Hepatic stellate cell (primary cell): ENCODE results near the gene CORO7.

Experiments used
- DNase-seq: peaks from one replicate; pipeline ENCODE4 v3.0.0; 2011; ENCODE audit warnings: low spot score

CORO7 gene

DNA sequence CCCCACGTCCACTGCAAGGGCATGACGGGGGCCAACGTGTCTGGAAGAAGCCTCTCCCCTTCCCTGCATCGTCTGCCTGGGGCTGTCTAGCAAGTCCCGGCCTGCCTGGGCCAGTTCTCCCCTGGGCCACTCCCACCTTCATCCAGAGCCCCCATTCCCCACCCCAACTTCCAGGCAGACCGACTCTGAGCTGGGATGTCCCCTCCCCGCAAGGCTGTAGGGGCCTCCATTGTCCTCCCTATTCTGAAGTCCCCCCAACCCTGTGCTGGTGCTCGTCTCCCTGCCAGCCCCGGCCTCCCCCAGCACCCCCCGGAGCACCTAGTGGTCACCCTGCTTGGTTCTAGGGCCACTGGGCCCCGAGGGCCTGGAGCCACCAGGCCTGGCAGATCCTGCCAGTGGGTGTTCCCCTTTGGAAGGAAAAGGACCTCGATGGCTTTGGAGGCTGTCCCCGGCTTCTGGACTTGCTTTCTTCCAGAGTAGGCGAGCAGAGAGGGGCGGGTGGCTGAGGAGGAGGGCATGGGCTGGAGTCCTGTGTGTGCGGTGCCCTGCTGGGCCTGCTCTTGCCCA is 95.7 kb downstream of the CORO7 start:
- DNase-seq: no peak

DNA sequence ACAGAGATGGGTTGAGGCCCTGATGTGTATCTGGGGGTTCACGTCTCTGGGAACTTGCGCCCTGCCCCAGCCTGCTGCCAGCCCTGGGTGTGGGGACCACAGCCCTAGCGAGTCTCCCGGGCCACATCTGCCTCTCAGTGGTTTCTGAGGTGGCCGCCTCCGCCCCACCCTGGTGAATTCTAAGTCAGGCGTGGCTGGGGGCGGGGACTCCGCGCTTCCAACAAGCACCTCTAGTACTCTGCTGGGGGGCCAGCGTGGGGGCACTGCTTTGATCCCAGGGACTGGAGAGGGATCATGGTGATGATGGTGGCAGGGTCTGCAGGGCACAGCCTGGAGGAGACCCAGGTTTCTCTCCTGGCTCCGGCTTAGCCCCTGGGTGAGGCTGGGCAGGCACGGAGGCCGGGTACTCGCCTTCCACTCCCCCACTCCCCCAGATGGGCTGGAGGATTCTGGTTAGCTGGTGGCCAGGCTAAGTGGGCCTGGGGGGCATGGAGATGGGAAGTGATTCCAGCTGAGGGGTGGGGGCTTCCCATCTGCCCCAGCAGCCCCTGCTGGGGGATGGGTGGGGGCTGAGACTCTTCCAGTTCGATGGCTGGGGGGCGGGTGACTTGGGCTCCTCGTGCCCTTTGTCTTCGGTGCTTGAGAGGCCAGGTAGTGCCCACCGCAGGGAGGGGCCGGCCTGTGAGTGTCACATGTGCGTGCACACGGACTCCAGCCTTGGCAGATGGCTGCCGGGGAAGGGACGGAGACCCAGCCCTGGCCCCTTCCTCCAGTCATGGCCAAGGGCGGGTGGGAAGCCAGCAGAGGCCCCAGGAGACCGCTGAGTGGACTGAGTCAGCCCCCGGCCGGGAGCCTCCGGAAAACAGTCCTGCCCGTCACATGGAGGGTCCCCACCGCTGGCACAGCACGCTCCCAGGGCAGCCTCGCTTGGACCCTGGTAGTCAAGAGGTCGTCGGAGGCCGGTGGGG is 96.7 kb downstream of the CORO7 start:
- no peak for DNase-seq

DNA sequence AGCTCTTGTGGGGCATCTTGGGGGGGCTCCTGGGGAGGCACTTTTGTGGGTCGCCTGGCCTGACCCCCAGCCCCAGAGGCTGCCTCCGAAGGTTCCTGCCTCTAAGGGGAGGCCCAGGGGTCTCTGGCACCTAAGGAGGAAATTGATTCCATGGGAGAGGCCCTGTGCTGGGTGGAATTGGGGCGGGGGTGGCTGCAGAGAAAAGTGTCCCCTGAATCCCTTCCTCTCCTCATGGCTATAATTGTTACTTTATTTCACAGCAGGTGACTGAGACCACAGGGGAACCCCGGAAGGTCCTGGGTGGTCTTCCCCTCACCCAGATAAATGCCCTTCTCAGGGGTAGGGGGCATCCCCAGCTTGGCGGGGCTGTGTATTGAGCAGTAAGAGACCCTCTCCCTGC is 97.4 kb downstream of the CORO7 start:
- no peak for DNase-seq

DNA sequence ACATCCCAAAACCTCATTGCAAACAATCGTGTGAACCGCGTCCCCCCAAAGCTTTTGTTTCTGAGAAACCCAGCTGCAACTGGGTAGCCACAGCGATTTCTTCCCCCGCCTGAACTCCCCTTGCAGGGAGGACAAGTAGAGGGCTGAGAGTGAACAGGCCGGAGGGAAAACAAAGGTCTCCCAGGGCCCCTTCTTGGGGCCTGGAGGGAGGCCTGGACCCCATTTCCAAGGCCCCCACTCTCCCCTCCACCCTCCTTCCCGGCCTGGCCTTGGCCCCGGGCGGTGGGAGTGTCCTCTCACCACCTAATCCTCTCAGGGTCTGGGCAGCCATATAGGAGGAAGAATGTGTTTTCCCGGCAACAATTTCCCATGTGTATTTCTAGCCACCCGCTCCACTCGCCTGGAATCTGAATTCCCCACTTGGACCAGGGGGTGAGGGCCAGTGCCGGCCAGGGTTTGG is 97.9 kb downstream of the CORO7 start:
- DNase-seq: no peak

DNA sequence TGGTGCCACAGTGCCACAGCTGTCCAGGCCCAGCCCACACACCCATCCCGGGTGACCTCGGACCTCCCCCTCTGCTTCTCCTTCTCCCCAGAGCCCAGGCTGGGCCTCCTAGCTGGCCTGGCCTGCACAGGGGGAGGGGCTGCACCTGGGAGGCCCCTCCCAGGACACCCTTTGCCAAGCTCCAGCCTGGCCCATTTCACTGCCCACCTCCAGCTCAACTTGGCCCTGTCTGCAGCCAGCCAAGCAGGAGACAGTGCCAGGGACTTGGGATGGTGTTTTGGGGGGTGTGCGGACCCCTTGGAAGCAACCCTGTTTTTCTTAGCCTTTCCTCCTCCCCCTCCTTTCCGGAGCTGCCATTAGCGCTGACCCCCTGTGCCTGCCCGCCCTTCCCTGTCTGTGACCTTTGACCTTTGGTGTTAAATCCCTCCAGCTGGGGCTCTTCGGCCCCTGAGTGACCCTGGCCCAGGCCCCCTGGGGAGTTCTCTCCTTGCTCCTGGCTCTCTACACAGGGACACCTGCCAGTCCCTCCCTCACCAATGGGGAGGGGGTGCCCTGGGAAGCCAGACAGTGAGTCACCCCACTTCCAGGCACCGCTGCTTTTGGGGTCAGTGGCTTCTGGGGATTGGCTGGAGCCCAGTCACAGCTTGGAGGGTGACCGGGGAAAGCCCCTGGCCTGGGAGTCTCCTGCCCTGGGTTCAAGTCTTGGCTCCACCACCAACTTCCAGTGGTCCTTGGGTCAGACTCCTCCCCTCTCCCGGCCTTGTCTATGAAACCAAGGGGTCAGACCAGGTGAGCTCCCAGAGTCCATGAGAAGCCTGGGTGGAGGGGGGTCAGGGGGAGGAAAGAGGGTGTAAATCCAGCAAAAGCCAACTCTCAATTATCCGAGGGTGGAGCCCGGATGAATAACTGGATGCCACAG is 98.6 kb downstream of the CORO7 start:
- DNase-seq: no peak

DNA sequence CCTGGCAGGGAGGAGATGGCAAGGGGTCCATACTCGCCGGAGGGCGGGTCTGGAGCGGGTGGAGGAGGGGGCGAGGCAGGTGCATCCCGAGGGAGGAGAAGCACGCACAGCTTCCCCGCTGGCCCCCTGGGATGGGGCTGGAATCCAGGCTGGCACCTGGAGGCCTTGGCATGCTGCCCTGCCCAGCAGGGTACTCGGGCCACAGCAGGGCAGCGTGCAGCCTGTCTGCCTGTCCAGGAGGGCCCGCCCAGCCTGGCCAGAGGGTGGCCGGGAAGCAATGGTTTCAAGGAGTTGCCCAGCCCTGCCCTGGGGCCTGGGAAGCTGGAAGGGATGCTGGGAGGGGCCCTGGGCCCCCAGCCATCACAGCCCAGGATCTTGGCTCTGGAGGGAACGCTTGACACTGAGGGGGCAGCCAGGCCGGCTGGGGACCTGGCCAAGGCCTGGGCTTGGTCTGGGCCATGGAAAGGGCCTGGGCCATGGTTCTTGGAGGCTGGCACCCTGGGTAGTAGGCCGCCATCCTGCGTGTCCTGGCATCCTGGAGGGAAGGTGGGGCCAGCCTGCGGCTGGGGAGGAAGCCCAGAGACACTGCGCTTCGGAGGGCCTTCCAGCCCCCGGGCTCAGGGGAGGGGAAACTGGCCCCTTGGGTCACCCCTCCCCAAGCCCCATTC is 99.4 kb downstream of the CORO7 start:
- DNase-seq: no peak

DNA sequence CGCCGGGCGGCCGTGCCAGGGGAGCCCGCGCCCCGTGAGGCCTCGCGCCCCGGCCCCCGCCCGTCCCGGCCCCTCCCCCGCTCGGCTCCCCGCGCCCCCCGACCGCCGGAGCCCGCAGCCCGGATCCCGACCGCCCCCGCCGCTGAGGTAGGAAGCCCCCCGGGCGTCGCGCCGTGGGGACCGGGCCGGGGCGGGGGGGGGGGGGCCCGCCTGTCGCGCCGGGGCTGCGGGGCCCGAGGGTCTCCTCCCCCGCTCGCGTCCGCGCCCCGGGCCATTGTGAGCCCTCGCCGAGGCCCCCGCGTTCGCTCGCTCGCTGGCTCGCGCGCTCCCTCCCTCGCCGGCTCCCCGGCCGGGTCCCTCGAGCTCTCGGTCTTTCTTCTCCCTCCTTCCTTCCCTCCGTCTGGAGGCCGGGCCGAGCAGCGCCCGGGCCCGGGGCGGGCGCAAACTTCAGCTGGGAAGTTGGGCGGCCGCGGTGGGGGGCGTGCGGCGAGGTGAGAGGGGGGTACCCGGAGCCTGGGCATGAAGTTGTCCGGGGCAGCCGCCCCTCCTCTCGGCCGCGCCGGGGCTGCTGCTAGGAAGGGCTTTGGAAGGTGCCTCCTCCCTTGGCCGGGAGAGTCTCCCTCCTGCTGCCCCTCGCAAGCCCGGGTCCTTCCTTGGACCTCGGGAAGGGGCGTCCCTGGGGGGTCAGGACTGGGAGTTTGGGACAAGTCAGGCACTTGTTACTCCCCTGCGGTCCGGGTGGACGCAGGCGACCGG is 100.1 kb downstream of the CORO7 start:
- DNase-seq: no peak

DNA sequence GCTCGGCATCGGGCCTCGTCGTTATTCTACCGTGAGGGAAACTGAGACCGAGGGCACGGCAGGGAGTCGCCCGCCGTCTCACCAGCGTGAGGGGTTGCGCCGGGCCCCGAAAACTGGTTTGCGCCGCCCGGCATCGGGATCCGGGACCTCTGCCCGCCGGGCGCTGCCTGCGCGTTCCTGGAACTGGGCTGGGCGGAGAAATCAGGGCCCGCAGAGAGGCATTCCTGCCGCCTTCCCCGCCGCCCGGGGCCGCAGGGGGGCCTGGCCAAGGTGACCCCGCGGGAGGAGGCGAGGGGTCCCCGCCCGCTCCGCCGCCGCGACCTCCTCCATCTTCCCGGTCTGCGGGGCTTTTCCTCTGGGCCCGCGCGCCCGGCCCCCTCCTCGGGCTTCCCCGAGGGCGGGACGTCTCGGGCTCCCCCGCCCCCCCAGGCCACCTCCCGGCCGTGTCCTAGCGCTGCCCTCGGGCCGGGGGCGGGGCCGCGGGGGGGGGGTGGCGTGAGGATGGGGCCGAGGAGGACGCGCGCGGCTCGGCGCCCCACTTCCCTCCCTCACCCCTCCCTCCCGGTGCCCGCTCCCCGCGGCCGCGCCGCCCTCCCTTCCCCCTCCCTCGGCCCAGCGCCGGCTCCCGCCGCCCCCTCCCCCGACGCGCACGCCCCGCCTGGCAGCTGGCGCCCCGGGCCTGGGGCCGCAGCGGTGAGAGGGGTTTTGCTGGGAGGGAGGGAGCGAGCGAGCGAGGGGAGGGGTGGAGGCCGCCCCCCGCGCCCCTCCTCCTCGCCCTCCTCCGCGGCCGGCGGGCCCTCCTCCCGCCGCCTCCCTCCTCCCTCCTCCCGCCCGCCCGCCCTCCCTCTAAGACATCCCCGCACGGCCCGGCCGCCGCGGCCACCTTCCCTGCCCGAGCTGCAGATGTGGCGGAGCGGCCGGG is 100.9 kb downstream of the CORO7 start, which contains the start of gene GLIS2:
TSS of gene GLIS2 (plus strand) at position 882 of the 922 bp plus-strand sequence. CDS start 16,214 bp downstream, outside the sequence.
- peak; percentile 93 for DNase-seq

DNA sequence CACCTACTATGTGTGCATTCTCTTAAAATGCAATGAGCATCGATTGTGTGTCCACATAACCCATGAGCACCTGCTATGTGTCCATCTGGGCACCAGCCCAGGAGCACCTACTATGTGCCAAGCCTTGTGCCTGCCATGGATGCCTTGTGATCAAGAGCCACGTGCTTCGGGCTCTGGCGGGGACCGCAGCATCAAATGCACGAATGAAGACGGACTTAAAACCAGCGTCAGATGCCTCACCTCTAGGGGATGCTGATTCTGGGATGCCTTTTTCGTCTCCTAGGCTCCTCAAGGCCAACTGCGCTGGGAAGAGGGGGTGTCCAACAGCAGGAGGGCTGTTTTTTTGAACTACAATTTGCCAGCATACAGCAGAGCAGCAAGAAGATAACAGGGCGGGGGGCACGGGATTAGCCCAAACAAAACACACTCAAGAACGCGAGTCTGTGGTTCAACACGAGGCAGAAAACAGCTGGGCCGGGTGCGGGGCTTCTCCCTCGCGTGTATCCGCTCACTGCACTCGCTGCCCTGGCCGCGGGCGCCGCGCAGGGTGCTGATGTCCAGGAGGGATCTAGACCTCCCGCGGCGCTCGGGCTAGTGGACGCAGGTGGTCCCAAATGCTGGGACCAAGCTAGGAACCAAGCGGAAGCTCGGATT is 101.7 kb downstream of the CORO7 start:
- no peak for DNase-seq

DNA sequence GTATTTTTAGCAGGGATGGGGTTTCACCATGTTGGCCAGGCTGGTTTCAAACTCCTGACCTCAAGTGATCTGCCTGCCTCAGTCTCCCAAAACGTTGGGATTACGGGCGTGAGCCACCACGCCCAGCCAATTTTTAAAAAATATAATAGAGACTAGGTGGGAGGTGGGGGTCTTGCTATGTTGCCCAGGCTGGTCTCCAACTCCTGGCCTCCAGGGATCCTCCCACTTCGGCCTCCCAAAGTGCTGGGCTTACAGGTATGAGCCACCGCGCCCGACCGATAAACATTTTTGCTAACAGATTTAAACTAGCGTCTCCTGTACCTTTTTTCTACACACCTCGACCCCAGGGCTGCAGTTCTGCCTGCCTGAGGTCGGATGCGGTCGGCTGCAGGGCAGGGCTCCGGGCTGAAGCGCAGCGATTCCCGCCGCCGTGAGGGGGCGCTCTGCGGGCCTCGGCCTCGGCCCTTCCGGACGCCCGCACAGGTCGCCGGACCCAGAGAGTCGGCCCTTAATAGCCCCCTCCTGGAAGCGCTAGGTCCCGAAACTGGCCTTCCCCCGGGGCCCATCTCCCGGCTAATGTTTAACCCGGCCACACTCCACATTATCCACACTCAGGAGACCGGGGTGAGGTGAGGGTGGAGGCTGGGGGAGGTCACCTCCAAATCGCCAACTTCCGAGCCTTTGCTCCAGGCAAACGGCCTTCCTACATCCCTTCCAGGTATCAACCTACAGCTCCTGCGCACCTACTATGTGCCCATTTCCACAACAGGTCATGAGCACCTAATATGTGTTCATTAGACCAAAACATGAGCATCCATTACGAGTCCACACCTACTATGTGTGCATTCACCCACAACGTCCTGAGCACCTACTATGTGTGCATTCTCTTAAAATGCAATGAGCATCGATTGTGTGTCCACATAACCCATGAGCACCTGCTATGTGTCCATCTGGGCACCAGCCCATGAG is 102.5 kb downstream of the CORO7 start:
- no peak for DNase-seq

DNA sequence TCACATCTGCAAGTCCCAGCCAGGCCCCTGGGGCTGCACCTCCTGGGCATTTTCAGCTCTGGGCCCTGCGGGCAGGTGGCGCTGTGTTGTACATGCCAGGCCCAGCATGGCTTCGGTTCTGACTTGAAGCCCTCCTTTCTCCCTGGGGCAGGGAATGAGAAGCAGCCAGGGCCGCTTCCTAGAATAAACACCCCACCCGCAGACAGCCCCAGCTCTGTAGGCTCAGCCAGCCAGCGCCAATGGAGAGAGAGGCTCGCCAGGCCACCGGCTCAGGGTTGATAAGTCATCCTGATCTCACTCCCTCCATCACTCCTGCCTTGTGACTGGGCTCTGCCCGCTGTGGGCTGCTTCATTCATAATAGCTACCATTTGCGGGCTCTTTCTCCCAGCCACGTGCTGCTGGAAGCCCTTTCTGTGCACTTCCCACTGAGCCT is 106.5 kb downstream of the CORO7 start:
- peak; percentile 48 for DNase-seq

DNA sequence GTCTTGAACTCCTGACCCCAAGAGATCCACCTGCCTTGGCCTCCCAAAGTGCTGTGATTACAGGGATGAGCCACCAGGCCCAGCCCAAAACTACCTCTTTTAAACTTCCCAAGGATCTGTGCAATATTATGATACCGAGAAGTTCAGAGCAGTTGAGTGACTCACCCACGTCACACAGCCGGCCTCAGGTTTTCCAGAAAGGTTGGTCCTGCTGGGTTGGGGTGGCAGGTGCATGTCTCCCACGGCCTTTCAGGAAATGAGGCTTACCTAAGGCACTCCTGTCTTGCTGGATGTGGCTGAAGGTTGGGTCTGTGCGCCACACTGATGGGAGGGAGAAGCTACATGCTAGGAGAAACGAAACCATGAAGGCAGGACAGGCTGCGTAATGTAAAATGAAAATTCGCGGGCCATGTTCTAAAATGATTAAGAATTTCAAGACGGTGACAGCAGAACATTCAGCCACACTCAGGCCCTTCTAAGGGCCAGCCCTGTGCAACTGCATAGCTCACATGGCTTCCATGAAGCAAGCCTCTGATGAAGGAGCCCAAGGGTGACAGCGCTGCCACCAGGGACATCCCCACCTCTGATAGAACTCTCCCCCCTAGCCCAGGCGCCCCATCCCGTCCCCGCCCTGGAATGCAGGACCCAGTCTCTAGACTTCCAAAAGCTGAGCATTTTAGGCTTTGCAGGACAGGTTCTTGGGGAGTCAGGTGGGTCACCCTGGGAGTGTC is 107.1 kb downstream of the CORO7 start:
- DNase-seq: no peak

DNA sequence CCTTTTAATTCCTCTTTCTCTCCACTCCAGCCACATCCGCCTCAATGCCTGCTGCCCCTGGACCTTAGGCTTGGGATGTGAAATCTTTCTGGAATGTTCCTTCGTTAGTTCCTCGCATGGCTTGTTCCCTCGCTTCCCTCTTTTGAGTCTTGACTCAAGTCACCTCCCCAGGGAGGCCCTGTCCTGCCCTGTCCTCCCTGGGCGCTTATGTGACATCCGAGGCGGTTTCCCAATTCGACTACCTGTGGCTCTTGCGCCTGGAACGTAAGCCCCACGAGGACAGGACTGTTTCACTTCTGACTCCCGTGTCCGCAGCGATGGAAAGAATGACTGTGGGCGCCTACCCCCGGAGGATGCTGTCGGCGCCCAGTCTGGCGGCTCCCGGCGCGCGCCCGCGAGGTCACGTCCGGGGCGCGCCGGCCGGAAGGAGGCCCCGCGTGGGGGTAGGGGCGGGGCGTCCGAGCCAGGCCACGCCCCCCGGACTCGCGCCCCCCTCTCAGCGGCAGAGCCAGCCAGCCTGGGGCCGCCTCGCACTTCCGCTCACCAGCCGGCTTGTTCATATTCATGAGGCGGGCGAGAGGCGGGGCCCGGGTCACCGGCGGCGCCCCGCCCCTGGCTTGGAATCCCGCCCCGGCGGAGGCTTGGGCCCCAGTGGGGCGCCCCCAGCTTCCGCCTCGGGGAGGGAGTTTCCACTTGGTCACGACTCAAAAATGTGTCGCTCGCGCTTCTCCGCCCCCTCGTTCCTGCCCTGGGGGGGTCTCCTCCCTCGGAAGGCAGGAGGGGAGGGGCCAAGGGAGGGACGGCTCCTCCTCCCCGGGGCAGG is 109.0 kb downstream of the CORO7 start:
- peak; percentile 93 for DNase-seq

DNA sequence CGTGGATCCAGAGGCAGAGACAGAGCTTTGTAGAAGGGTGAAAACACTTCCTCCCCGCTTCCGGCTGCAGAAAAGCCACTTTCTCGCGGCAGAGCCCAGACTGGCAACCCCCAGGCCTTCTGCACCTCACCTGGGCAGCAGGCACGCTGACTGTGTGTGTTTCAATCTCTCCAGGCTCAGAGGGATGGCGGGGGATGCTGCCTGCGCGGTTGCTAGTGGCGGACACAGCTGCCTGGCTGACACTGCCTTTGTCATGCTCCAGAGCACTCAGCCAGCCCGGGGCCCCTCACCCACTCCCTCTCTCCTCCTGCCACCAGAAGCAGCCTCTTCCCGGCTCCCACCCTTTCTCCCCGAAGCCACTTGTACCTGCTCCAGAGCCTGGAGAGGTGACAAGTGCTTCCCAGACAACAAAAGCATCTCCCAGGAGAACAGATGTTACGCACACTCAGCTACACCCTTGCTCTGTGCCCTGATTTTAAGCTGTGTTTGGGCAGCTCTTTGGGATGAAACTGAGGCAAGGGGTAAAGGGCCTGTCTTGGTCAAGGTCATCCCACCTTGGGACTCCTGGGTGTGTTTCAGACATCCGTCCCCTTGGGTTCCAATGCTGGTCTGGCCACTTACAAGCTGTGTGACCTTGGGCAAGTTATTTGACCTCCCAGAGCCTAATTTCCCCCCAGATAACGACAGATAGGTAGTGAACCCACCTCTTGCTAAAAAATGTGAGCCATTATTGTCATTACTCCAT is 109.8 kb downstream of the CORO7 start:
- DNase-seq: no peak
